H1 (cell line): ENCODE data around the gene TRIM44.

ENCODE experiments used
- HDAC2 ChIP-seq, 2 experiments: fragments of 300-600 bp in 1 of 2; sonication (generic) in 1 of 2; IDR thresholded peaks; 2 replicates each; pipeline ENCODE4 v1.6.1; 2011 to 2012; ENCODE audit warnings: low read depth in 2 of 2, low read length in 2 of 2, mild to moderate bottlenecking in 2 of 2, moderate library complexity in 2 of 2, borderline replicate concordance in 1 of 2, inconsistent platforms in 1 of 2
- KDM5A ChIP-seq: fragments of 200-600 bp; IDR thresholded peaks from 2 replicates; pipeline ENCODE4 v1.7.1; 2012; ENCODE audit warnings: mild to moderate bottlenecking, low read length, inconsistent platforms, mixed read lengths
- RFX5 ChIP-seq: IDR thresholded peaks from 2 replicates; pipeline ENCODE4 v1.6.1; 2011; ENCODE audit warnings: low read depth, low read length, improper control_type of control experiment, borderline replicate concordance
- TF ChIP-seq, protein P1 (sequence below), 3 experiments: IDR thresholded peaks; 1 replicate in 2 of 3; 2 replicates in 1 of 3; pipeline versions ENCODE4 v1.5.1 to v1.6.1; 2011; ENCODE audit warnings: low read length in 3 of 3, mild to moderate bottlenecking in 3 of 3, inconsistent platforms in 2 of 3, low read depth in 1 of 3, moderate library complexity in 1 of 3; ENCODE audit not compliant: insufficient read depth in 1 of 3; ENCODE audit errors: control extremely low read depth in 1 of 3

DNA sequence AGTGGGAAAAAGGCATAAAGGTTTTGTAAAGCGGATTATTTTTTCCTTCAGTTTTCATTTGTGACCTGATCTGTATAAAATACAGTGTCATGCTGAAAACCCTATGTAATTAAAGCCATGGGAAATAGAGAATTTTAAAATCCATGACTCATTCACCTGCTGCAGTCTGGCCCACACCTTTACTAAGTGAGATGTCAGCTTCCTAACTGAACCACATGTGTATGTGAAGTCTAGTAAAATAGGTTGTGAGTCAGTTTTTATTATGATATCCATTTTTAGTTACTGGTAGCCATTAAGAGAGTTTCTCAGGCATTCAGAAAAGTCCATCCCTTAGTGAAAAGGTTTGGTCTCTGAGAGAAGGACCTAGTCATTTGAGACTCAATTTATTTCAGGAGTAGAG lies 60.9 kb downstream of the TRIM44 start:
- TF ChIP-seq HDAC2 (IDR thresholded peaks at IDR 0.05; ENCODE audit: borderline replicate concordance in 1 of 2, low read depth in 2 of 2, low read length in 2 of 2) (no peak), RFX5 (no peak), KDM5A (no peak)
- TF ChIP-seq, protein P1, sequence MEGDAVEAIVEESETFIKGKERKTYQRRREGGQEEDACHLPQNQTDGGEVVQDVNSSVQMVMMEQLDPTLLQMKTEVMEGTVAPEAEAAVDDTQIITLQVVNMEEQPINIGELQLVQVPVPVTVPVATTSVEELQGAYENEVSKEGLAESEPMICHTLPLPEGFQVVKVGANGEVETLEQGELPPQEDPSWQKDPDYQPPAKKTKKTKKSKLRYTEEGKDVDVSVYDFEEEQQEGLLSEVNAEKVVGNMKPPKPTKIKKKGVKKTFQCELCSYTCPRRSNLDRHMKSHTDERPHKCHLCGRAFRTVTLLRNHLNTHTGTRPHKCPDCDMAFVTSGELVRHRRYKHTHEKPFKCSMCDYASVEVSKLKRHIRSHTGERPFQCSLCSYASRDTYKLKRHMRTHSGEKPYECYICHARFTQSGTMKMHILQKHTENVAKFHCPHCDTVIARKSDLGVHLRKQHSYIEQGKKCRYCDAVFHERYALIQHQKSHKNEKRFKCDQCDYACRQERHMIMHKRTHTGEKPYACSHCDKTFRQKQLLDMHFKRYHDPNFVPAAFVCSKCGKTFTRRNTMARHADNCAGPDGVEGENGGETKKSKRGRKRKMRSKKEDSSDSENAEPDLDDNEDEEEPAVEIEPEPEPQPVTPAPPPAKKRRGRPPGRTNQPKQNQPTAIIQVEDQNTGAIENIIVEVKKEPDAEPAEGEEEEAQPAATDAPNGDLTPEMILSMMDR (IDR thresholded peaks at IDR 0.05; ENCODE audit: control extremely low read depth in 1 of 3, insufficient read depth in 1 of 3, low read depth in 1 of 3, low read length in 3 of 3) = no peak
